ENCODE data around the gene HOXC11.

The HOXC11 gene

GRCh38 chr12:54010053-54010971 is 37.4 kb downstream of the HOXC11 start:
- no peak for TF ChIP-seq CTCF (IDR thresholded peaks at IDR 0.05)

GRCh38 chr12:54010972-54011664 is 38.2 kb downstream of the HOXC11 start:
- no peak for TF ChIP-seq CTCF (IDR thresholded peaks at IDR 0.05)

GRCh38 chr12:54011665-54012532 is 39.0 kb downstream of the HOXC11 start:
- no peak for TF ChIP-seq CTCF (IDR thresholded peaks at IDR 0.05)

- no peak for TF ChIP-seq CTCF (IDR thresholded peaks at IDR 0.05)
Measured at GRCh38 chr12:54012631-54013409, 39.9 kb downstream of the HOXC11 start.

GRCh38 chr12:54014377-54015017 is 41.6 kb downstream of the HOXC11 start:
- no peak for TF ChIP-seq CTCF (IDR thresholded peaks at IDR 0.05)

GRCh38 chr12:54015018-54015931 is 42.3 kb downstream of the HOXC11 start:
- TF ChIP-seq CTCF (IDR thresholded peaks at IDR 0.05) = no peak
